ENCODE measurements around the gene GNG7.

- TF ChIP-seq POLR2A (IDR thresholded peaks at IDR 0.05) (no peak), CTCF (IDR thresholded peaks at IDR 0.05) (no peak), POLR2AphosphoS5 (IDR thresholded peaks at IDR 0.05) (peak; percentile 90)
Measured at GRCh38 chr19:2528675-2529101, 173.8 kb downstream of the GNG7 start.
